Measurements from ENCODE around the gene TRIM25.

Gene TRIM25

GRCh38 chr17:56893503-56893902 is 20.3 kb downstream of the TRIM25 start:
- peaks cover 25% of the 10 kb centered on the region for H3F3A ChIP-seq (ENCODE audit: insufficient read depth)
- H3K9me3 ChIP-seq (ENCODE audit: insufficient read depth, low read length): peaks cover under 1% of the 10 kb centered on the region; the same call in 1 of the 2 replicates
- TF ChIP-seq, protein P1, sequence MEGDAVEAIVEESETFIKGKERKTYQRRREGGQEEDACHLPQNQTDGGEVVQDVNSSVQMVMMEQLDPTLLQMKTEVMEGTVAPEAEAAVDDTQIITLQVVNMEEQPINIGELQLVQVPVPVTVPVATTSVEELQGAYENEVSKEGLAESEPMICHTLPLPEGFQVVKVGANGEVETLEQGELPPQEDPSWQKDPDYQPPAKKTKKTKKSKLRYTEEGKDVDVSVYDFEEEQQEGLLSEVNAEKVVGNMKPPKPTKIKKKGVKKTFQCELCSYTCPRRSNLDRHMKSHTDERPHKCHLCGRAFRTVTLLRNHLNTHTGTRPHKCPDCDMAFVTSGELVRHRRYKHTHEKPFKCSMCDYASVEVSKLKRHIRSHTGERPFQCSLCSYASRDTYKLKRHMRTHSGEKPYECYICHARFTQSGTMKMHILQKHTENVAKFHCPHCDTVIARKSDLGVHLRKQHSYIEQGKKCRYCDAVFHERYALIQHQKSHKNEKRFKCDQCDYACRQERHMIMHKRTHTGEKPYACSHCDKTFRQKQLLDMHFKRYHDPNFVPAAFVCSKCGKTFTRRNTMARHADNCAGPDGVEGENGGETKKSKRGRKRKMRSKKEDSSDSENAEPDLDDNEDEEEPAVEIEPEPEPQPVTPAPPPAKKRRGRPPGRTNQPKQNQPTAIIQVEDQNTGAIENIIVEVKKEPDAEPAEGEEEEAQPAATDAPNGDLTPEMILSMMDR (IDR thresholded peaks at IDR 0.05; ENCODE audit: insufficient read depth, low read length, poor library complexity, severe bottlenecking): no peak
- no peak for TF ChIP-seq EZH2phosphoT487 (conservative IDR thresholded peaks at IDR 0.05; ENCODE audit: low read length)
- no peak overlapping the region for H3K9ac ChIP-seq (ENCODE audit: low read length)
- H3K4me3 ChIP-seq (ENCODE audit: insufficient read depth, low read length, poor library complexity, severe bottlenecking): no peak overlapping the region
- H3K27ac ChIP-seq (ENCODE audit: low read depth, low read length): no peak overlapping the region
- no peaks in the 10 kb centered on the region; the same call in 1 of the 2 replicates for H4K20me1 ChIP-seq (ENCODE audit: low read depth, low read length)
- H3K9me2 ChIP-seq (replicated peaks; ENCODE audit: insufficient read depth, low read length): no peaks in the 10 kb centered on the region
- H3K4me2 ChIP-seq (ENCODE audit: low read depth, low read length, poor library complexity, severe bottlenecking): no peak overlapping the region
- no peak overlapping the region for H2AFZ ChIP-seq (ENCODE audit: low read depth, low read length, severe bottlenecking)
- no peaks in the 10 kb centered on the region for H3K79me2 ChIP-seq (ENCODE audit: insufficient read depth, low read length)
- H3K36me3 ChIP-seq (ENCODE audit: low read length): peaks cover 23% of the 10 kb centered on the region; the same call in 1 of the 2 replicates
- no peaks in the 10 kb centered on the region for H3K27me3 ChIP-seq (ENCODE audit: low read length)

GRCh38 chr17:56892333-56892732 is 21.5 kb downstream of the TRIM25 start:
- no peaks in the 10 kb centered on the region for H3K79me2 ChIP-seq (ENCODE audit: insufficient read depth, low read length)
- H3K27ac ChIP-seq (ENCODE audit: low read depth, low read length): no peak overlapping the region
- peaks cover 23% of the 10 kb centered on the region; the same call in 1 of the 2 replicates for H3K36me3 ChIP-seq (ENCODE audit: low read length)
- H3F3A ChIP-seq (ENCODE audit: insufficient read depth): peaks cover 15% of the 10 kb centered on the region
- no peak overlapping the region for H3K9ac ChIP-seq (ENCODE audit: low read length)
- H3K4me3 ChIP-seq (ENCODE audit: insufficient read depth, low read length, poor library complexity, severe bottlenecking): no peak overlapping the region
- TF ChIP-seq EZH2phosphoT487 (conservative IDR thresholded peaks at IDR 0.05; ENCODE audit: low read length): no peak
- TF ChIP-seq, protein P1 (IDR thresholded peaks at IDR 0.05; ENCODE audit: insufficient read depth, low read length, poor library complexity, severe bottlenecking): no peak
- no peak overlapping the region for H3K4me2 ChIP-seq (ENCODE audit: low read depth, low read length, poor library complexity, severe bottlenecking)
- peaks cover 7% of the 10 kb centered on the region; the same call in 1 of the 2 replicates for H3K9me3 ChIP-seq (ENCODE audit: insufficient read depth, low read length)
- H2AFZ ChIP-seq (ENCODE audit: low read depth, low read length, severe bottlenecking): no peak overlapping the region
- no peaks in the 10 kb centered on the region for H3K27me3 ChIP-seq (ENCODE audit: low read length)
- H3K9me2 ChIP-seq (replicated peaks; ENCODE audit: insufficient read depth, low read length): no peaks in the 10 kb centered on the region
- H4K20me1 ChIP-seq (ENCODE audit: low read depth, low read length): no peaks in the 10 kb centered on the region; the same call in 1 of the 2 replicates

- no peaks in the 10 kb centered on the region for H3K79me2 ChIP-seq (ENCODE audit: insufficient read depth, low read length)
- no peak overlapping the region for H3K9ac ChIP-seq (ENCODE audit: low read length)
- no peak for TF ChIP-seq EZH2phosphoT487 (conservative IDR thresholded peaks at IDR 0.05; ENCODE audit: low read length)
- TF ChIP-seq, protein P1 (IDR thresholded peaks at IDR 0.05; ENCODE audit: insufficient read depth, low read length, poor library complexity, severe bottlenecking): peak; percentile 52
- H3K4me3 ChIP-seq (ENCODE audit: insufficient read depth, low read length, poor library complexity, severe bottlenecking): no peak overlapping the region
- H3K9me2 ChIP-seq (replicated peaks; ENCODE audit: insufficient read depth, low read length): no peaks in the 10 kb centered on the region
- no peaks in the 10 kb centered on the region for H4K20me1 ChIP-seq (ENCODE audit: low read depth, low read length)
- H3K27ac ChIP-seq (ENCODE audit: low read depth, low read length): no peak overlapping the region
- H3K36me3 ChIP-seq (ENCODE audit: low read length): peaks cover 23% of the 10 kb centered on the region; the same call in 1 of the 2 replicates
- no peak overlapping the region for H3K4me2 ChIP-seq (ENCODE audit: low read depth, low read length, poor library complexity, severe bottlenecking)
- peaks cover 7% of the 10 kb centered on the region; the same call in 1 of the 2 replicates for H3K9me3 ChIP-seq (ENCODE audit: insufficient read depth, low read length)
- H2AFZ ChIP-seq (ENCODE audit: low read depth, low read length, severe bottlenecking): no peak overlapping the region
- no peaks in the 10 kb centered on the region for H3K27me3 ChIP-seq (ENCODE audit: low read length)
- H3F3A ChIP-seq (ENCODE audit: insufficient read depth): peaks cover 10% of the 10 kb centered on the region
These were observed 22.1 kb downstream of the TRIM25 start for GRCh38 chr17:56891751-56892150.
